Measurements from ENCODE around the gene DYNLT2.

Gene DYNLT2

DNA sequence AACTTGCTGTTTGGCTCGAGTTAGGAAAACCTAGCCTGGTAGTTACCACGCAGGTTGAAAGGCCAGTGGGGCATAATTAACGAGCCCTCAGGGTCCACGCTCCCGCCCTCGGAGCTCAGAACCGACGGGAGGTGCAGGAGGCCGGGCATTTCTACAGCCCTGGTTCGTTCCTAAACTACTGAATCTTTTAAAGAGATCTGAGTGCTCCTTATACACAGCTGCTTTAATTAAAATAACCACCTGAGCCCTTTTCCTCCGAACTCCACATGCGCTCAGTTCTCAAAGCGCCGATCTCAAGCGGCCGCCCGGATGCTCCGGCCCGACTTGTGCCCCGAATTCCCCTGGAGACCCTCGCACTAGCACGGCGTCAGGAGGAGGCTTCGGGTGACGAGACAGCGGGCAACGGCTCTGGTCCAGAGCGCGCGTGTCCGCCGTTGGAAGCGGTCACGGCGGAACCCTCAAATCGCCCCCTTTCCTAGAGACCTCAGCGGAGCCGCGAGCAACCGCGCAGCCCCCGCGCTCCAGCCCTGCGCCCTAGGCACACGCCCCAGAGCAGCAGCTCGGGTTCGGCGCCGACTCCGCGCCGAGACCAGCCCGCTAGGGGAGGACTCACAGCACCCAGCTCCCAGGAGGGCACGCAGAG lies 49.9 kb downstream of the DYNLT2 start:
- no peak for DNase-seq (ENCODE audit: low read depth in 2 of 2)

DNA sequence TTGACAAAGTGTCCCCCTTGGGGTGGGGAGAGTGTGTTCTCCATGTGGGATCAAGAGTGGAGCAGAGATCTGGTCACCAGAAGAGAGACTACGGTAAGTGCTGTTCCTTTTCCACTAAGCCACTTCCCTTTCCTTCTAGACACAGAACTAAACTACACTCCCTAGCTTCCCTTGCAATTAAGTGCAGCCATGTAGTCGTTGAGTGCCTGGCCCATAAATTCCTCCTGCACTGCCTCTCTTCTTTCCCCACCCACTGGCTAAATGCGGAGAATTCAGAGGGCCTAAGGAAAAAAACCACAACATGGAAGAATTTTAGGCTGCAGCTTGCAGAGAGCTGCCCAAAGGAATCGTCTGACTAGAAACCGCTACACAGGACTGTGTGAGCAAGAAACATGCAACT lies 51.1 kb downstream of the DYNLT2 start:
- no peak for DNase-seq (ENCODE audit: low read depth in 2 of 2)

DNA sequence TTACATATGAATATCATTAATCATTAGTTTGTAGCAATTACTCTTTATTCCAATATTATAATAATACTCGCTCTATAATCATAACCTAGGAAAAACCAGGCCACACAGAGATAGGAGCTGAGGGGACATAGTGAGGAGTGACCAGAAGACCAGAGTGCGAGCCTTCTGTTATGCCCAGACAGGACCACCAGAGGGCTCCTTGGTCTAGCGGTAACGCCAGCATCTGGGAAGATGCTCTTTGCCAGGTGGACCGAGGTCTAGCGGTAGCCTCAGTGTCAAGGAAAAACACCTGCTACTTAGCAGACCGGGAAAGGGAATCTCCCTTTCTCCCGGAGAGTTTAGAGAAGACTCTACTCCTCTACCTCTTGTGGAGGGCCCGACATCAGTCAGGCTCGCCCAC lies 54.3 kb downstream of the DYNLT2 start:
- DNase-seq (ENCODE audit: low read depth in 2 of 2) = peak; percentile 10 to 18

DNA sequence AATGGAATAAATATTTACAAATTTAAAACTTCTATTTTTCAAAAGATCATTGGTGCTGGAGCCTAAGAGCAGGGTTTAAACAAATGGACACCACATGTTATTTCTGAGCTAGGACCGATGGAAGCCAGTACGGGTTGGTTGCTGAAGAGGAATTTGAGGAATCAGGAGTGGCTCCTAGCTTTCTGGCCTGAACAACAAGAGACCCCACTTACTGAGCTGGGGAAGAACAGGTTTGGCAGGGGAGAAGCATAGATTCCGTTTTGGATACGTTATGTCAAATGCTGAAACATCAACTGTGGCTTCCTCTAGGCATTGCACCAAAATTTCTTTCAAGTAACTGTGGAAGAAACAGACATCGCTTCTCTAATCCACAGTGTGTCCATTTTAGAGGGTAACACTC lies 56.2 kb downstream of the DYNLT2 start:
- DNase-seq (ENCODE audit: low read depth in 2 of 2) = no peak

DNA sequence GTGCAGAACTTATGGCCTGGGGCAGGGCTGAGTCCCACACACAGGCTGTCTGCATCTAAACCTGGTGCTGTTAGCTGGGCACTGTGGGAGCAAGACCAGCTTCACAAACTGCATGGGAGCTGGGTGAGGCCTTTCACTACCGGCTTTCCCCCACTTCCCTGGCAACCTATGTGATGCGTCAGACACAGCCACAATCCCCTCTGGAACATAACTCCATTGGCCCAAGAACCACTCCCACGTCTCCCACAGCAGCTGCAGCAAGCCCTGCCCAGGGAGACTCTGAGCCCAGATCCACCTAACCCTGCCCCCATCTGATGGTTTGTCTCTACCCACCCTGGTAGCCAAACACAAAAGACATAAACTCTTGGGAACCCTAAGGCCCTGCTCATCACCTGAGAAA lies 58.9 kb downstream of the DYNLT2 start:
- no peak for DNase-seq (ENCODE audit: low read depth in 2 of 2)

DNA sequence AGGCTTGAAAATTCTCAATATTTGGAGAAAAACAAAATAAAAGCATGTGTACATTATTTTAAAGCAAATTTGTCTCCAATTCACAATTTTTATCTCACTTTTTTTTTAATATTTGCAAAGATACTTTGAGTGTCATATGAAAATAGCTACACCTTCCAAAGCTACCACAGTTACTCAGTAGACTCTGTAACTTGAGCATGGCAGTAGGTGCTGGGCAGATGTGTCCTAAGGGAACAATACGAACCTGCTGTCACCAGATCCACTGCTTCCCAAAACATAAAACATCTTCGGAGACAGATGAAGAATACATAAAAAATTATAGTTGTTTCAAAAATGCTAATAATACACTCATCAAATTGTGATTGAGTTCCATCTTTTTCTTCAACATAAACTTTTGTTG lies 60.1 kb downstream of the DYNLT2 start:
- no peak for DNase-seq (ENCODE audit: low read depth in 2 of 2)
